Calu3 (cell line): ENCODE measurements around the gene FAHD2B. TPM values are rescaled to one million over a fixed set of nuclear protein-coding genes. Genes with fewer than 3 reads are reported as not detected.

Source experiments
- total RNA-seq: library from RNA; stranded (reverse); gene quantifications from 2 replicates; pipeline ENCODE4 v1.2.3, GENCODE V29; 2022

FAHD2B gene
- total RNA-seq, 1 experiment from 2014 or later = 12.6 TPM

Other genes starting within 250 kb of the FAHD2B start
- 12.2 and 14.1 TPM in 2 replicates for gene ANKRD39, start 236.9 kb downstream of the FAHD2B start, total RNA-seq
- gene SEMA4C, start 224.8 kb downstream of the FAHD2B start, total RNA-seq = 23.8 and 25.3 TPM in 2 replicates
- gene FAM178B, start 108.3 kb downstream of the FAHD2B start, total RNA-seq = not detected in 2 replicates
- gene ANKRD36, start 18.3 kb upstream of the FAHD2B start, total RNA-seq = 24.9 and 29.3 TPM in 2 replicates